ENCODE data around the gene SRCIN1.

The SRCIN1 gene

GRCh38 chr17:38563362-38564253, 42.1 kb downstream of the SRCIN1 start:
- DNase-seq (ENCODE audit: low spot score): peak; percentile 69

GRCh38 chr17:38562903-38563302, 42.8 kb downstream of the SRCIN1 start:
- DNase-seq (ENCODE audit: low spot score): no peak

DNA sequence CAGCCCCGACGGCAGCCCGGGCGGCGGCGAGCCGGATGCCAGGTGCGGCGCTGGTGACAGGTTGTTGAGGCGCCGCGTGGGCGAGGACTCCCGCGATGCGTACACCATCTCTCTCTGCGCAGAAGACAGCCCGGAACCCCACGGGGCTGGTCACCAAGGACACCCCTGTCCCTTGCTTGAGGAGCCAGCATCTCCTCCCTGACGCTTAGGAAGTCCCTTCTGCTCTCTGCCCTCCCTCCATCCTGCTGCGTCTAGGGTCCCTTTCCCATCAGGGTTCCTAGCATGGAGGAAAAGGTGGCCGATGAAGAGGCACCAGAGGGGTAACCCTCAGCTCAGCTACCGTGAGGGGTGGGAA, 43.6 kb downstream of the SRCIN1 start:
- DNase-seq (ENCODE audit: low spot score): no peak

DNA sequence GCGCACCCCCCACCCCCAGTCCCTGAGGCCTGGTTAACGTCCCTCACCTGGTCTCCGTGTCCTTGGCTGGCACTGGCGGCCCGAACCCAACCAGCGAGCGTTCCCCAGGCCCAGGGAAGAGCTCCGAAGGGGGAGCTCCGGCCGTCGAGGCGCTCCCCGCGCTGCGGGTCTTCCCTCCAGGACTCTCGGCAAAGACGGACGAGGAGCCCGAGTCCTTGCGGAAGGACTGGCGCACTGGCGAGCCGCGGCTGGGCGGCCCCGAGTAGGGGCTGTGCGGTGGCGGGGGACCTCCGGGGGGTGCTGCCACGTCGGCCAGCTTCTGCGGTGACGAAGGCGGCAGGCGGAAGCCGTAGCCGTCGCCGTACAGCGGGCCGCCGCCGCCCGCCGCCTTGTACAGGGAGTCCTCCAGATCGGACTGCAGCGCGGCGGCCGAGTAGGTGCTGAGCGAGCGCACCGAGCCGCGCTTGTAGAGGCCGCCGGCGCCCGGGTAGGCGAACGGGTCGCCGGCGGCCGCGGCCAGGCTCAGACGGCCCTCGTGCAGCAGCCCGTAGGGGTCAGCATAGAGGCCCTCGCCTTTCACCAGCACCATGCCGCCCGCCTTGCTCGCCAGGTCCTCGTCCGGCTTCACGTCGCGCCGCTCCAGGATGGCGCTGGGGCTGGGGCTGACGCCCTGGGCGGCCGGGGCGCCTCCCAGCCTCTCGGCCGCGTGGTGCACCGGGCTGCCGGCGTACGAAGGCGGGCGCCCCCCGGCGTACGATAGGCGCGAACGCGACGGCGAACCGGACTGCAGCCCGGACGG, 44.1 kb downstream of the SRCIN1 start:
- DNase-seq (ENCODE audit: low spot score): no peak

DNA sequence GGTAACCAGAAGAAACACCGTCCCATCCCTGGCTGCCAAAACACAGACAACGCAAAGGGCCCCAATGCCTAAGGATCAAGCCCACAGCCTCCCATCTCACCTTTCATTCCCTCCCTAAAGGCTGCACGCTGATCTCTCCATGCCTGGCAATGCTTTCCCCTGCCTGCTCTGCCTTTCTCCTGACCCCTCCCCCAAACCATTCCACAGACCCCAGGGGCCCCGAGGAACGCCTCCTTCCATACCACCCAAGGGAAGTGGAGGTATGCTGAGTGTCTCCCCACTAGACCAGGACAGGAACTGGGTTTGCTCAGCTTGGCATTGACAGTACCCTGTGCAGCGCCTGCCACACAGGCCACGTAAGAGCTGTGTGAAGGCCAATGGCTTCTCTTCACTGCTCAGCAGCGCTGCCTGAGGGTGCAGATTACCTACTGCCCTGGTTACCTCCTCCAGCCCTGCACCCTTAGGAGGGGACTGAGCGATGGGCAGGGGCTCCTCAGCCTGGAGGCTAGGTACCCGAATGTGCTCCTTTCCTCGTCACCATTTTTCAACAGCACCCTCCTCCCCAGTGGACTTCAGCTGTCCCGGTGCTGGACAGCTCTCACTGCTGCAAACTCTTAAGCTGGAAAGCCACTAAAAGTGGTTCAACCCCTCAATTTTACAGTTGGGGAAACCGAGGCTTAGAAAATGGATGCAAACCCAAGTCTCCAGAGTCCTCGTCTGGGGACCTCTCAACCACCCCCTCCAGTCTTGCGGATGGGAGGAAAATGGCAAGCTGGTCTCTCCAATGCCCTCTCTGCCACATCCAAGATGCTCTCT, 45.0 kb downstream of the SRCIN1 start:
- no peak for DNase-seq (ENCODE audit: low spot score)

DNA sequence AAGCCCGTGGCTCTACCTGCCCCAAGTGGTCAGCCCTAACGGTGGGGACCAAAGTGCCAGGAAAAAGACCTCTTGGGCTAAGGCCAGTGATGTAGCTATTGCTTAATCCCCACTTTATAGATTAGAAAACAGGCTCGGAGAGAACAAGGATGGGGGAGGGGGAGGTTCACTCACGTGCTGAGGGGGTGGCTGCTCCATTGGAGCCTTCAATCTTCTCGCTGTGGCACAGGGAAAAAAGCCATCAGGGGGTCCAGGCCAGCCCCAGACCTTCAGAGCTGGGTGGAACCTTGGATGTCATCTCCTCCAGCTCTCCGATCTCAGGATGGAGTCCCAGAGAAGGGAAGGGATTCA, 45.9 kb downstream of the SRCIN1 start:
- DNase-seq (ENCODE audit: low spot score): no peak

DNA sequence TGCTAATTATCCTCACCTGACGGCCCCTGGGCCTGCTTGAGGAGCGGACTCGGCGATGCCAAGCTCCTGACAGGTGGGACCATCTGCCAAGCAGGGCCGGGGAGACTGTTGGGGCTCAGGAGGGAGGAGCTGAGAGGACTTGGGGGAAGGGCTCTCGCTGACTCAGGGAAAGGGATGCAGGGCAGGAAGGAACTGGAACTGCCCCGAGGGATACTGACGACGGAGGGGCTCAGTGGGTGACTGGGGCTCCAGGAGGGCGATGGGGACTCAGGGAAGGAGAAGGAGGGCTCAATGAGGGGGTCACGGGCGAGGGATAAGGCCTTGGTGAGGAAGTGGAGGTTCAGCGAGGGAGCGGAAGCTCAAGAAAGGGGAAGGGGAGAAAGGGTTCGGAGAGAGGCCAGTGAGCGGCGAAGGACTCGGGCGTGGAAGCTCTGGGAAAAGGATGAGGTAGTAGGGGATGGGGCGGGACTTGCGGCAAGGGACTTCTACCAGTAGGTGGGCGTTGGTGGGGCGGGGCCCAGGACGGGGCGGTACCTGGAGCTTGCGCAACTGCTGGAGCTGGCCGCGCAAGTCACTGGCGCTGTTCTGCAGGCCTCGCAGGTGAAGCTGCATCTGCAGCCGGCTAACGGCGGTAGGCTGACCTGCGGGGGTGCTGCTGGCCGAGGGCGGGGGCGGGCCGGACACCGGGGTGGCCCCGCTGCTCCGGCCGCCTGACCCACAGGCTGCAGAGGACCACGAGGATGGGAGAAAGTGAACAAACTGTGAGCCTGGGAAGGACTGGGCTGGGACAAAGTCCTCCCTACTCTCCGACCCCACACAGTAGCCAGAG, 46.5 kb downstream of the SRCIN1 start:
- DNase-seq (ENCODE audit: low spot score): peak; percentile 91

DNA sequence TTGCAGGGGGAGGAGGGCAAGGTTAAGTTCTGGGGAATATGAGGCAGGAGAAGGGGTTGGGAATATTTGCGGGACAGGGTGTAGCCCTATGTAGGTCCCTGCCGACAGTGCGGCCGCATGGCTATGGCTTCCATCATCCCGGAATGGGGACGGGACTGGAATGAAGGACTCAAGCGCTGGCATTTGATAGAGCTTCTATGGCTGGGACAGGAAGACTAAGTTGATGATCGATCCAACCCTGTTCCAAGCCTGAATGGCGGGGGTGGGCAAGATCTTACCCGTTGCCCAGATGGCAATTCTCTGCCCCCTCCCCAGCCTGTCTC, 47.1 kb downstream of the SRCIN1 start:
- DNase-seq (ENCODE audit: low spot score): no peak

GRCh38 chr17:38557836-38558727, 47.7 kb downstream of the SRCIN1 start:
- DNase-seq (ENCODE audit: low spot score): peak; percentile 93

DNA sequence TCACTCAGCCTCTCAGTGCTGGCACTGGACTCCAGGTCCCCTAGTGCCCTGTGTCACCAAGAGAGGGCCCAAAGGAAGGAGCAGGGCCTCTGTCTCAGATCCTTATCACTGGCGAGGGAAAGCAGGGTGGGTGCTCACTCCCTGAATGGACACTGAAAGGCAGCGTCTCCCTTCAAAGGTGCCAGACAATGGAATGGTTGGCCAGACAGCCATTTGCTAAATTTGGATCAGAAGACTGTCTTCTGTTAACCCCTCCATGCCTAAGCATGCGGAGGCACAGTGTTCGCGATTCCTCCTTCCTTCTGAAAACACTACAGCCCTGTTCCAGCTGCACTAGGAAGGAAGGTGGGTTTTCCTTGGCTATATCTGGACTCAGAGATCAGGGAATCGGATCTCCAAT, 48.4 kb downstream of the SRCIN1 start:
- DNase-seq (ENCODE audit: low spot score): no peak

DNA sequence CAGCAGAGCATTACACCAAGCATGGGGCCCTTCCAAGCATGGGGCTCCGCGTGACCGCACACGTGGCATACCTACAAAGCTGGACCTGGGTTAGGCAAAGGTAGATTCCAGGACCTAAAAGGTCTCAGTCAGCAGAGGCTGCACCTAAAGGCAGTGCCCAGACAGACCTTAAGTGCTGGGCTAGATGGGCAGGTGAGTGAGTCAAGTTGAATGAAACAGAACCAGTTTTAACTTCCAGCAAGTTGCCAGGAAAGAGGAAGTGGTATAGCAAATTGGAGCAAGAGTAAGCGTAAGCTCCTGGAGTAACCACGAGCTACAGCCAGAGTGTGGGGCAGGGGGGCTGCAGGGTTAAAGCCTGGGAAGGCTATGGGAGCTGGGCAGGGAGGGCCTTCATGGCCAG, 49.5 kb downstream of the SRCIN1 start:
- DNase-seq (ENCODE audit: low spot score): no peak

DNA sequence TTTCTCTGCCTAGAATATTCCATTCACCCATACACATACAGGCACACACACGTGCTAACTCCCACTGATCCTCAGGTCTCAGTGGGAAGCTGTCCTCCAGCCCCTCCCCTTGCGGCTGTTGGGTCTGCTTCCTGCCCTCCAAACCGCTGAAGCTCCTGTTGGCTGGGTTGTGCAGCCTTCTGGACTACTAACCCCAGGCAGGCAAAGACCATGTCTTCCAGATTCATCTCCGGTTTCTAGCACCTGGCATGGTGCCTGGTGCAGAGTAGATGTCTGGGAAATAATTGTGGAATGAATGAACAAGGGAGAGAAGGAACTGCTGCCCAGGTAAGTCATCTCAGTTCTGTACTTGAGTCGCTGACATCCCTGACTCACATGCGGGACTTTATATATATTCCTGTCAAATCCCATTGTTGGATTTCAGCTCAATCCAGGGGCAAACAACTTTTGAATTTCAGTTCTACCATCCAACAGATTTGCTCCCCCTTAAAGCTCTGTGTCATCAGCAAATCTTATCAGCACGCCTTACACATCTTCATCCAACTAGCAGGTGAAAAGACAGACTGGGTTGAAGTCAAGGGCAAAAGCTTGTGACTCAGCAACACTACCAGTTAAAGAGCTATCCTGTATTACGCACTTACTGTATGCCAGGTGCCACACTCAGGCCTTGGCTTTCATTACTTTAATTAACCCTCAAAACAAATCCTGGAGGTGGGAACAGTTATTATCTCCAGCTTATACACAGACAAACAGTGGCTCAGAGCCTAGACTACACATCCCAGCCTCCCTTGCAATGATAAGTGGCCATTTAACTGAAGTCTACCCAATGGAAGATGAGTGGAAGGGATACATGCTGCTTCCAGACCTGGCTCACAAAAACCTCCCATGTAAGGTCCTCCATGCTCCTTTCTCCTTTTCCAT, 51.1 kb downstream of the SRCIN1 start:
- no peak for DNase-seq (ENCODE audit: low spot score)

- DNase-seq (ENCODE audit: low spot score): no peak
Measured at GRCh38 chr17:38552343-38552742, 53.4 kb downstream of the SRCIN1 start.

DNA sequence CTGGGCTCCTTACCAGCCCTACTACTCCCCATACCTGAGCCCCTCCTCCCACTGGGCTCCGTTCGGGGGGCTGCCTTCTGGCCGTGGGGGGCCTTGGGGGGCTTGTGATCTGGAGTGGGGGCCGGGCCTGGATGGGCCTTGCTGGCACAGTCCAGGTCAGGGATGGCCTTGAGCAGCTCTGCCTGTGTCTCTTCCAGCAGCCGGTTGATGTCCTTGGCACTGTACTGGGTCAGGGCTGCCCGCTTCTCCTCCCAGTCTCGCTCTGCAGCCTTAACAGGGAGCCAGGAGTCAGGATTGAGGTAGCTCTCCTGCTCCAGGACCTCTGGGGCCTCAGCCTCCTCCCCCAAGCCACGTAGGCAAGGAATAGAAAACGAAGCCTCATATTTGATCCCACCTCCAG, 54.6 kb downstream of the SRCIN1 start:
- no peak for DNase-seq (ENCODE audit: low spot score)

- no peak for DNase-seq (ENCODE audit: low spot score)
Measured at GRCh38 chr17:38550661-38551060, 55.1 kb downstream of the SRCIN1 start.

DNA sequence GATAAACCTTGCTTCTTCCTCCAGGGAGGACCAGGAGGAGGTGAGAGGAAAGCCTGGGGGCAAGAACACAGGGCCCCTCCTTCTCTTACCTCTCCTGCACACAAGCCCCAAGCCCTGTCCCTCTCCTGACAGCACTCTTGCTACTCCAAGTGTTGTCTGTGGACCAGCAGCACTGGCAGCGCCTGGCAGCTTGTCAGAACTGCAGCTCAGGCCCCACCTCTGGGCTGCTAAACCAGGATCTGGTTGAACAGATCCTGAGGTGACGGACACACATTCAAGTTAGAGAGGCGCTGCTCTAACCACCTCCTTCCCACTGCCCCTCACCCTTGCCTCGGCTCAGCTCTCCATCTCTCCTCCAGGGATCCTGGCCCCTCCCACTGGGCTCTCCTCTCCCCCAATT, 56.5 kb downstream of the SRCIN1 start:
- DNase-seq (ENCODE audit: low spot score): no peak

DNA sequence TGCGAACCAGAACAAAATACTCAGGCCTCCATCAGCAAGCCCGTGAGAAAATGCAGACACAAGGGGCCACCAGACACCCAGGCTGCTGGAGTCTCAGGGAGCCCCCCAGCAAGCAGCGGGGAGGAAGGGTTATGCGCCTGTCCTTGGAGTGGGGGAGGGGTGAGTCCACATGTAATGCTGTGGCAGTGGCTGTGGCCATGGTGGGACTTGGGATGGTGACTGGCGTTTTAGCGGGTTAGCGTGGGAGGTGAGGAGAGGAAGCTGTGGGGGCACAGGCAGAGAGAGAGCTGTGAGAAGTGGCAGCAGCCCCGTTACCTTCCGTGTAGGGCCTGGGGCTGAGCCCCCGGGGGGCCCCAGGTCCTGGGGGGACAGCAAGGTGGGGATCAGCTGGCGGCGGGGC, 58.3 kb downstream of the SRCIN1 start:
- no peak for DNase-seq (ENCODE audit: low spot score)

- no peak for DNase-seq (ENCODE audit: low spot score)
Measured at GRCh38 chr17:38546396-38546795, 59.4 kb downstream of the SRCIN1 start.

DNA sequence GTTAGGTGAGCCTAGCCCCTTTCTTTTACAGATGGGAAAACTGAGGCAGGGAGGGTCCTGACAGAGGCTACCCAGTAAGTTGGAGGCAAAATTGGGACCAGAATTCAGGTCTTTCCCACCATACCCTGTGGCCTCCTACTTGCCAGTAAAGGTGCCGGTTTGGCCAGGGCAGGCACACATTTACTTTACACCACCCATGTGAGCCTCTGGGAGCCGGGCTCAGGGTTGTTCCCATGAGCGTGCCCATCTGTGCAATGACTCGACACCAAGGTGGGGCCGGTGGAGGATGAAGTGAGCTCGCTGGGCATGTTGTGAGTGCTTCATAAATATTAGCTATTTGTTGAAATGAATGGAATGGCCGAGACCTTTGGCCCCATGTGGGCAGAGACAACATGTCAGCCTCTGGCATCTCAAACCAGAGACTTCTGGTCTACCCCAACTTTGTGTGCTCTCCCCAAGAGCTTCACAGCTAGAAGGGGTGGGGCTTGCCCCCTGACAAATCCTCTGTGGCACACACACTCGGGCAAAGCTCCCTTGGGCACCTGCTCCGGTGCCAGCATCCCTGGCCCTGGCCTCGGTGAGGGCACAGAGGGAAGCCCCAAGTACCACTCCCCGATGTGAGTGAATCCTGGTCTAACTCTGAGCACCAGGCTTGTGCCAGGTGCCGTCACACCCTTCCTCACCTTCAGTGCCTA, 60.1 kb downstream of the SRCIN1 start:
- DNase-seq (ENCODE audit: low spot score): no peak

Measured in SK-N-DZ (cell line).